Neural progenitor cell (in vitro differentiated cells): ENCODE results near the gene MICU2. TPM values are rescaled to one million over a fixed set of nuclear protein-coding genes. Genes with fewer than 3 reads are reported as not detected.

ENCODE experiments used
- DNase-seq: peaks from one replicate; pipeline ENCODE4 v3.0.0-alpha.2; 2016; ENCODE audit warnings: low spot score
- H2AFZ ChIP-seq: fragments of 200-600 bp; sonication (generic); replicated peaks from 2 replicates; pipeline ENCODE4 v1.6.1; 2016; ENCODE audit warnings: antibody characterized with exemption
- H3F3A ChIP-seq: fragments of 200-600 bp; sonication (generic); 2 replicates; pipeline ENCODE4 v1.6.1; 2016; ENCODE audit warnings: antibody characterized with exemption, low read depth
- H3K27ac ChIP-seq: fragments of 200-600 bp; sonication (generic); 2 replicates; pipeline ENCODE4 v1.5.1; 2016; ENCODE audit warnings: mild to moderate bottlenecking
- H3K27me3 ChIP-seq: fragments of 200-600 bp; sonication (generic); 2 replicates; pipeline ENCODE4 v1.6.1; 2016; ENCODE audit warnings: mild to moderate bottlenecking, moderate library complexity
- H3K36me3 ChIP-seq: fragments of 200-600 bp; sonication (generic); 2 replicates; pipeline ENCODE4 v1.5.1; 2016
- H3K4me1 ChIP-seq: fragments of 200-600 bp; sonication (generic); 2 replicates; pipeline ENCODE4 v1.6.1; 2016; ENCODE audit warnings: mixed run types
- H3K4me2 ChIP-seq: fragments of 200-600 bp; sonication (generic); 2 replicates; pipeline ENCODE4 v1.6.1; 2016
- H3K4me3 ChIP-seq: fragments of 200-600 bp; sonication (generic); 2 replicates; pipeline ENCODE4 v1.5.1; 2016
- H3K79me2 ChIP-seq: fragments of 200-600 bp; sonication (generic); 2 replicates; pipeline ENCODE4 v1.6.1; 2016; ENCODE audit warnings: low read depth
- H3K9ac ChIP-seq: fragments of 200-600 bp; sonication (generic); 2 replicates; pipeline ENCODE4 v1.6.1; 2016
- H3K9me3 ChIP-seq: fragments of 200-600 bp; sonication (generic); 2 replicates; pipeline ENCODE4 v1.5.1; 2016; ENCODE audit warnings: low read depth
- H4K20me1 ChIP-seq: fragments of 200-600 bp; sonication (generic); 2 replicates; pipeline ENCODE4 v1.6.1; 2016; ENCODE audit warnings: low read depth
- H3K27ac Mint-ChIP-seq: 3 replicates; pipeline ENCODE4 v1.8.0; 2021; ENCODE audit warnings: mixed read lengths
- H3K27me3 Mint-ChIP-seq: 2 replicates; pipeline ENCODE4 v1.8.0; 2022; ENCODE audit warnings: low read depth, mild to moderate bottlenecking, inconsistent platforms, moderate library complexity, mixed read lengths; ENCODE audit not compliant: insufficient read depth
- H3K36me3 Mint-ChIP-seq: 3 replicates; pipeline ENCODE4 v1.8.0; 2021; ENCODE audit warnings: mixed read lengths
- H3K4me1 Mint-ChIP-seq: 3 replicates; pipeline ENCODE4 v1.8.0; 2021; ENCODE audit warnings: mixed read lengths
- H3K4me3 Mint-ChIP-seq: 3 replicates; pipeline ENCODE4 v1.8.0; 2021; ENCODE audit warnings: mild to moderate bottlenecking, moderate library complexity, mixed read lengths
- H3K9me3 Mint-ChIP-seq: 3 replicates; pipeline ENCODE4 v1.8.0; 2020; ENCODE audit warnings: mixed read lengths
- EZH2 ChIP-seq: fragments of 200-600 bp; sonication (generic); IDR thresholded peaks from 2 replicates; pipeline ENCODE4 v1.6.1; 2017; ENCODE audit warnings: antibody characterized with exemption, mild to moderate bottlenecking, moderate library complexity
- EZH2phosphoT487 ChIP-seq: fragments of 200-600 bp; sonication (generic); IDR thresholded peaks from 2 replicates; pipeline ENCODE4 v1.6.1; 2017; ENCODE audit warnings: antibody characterized with exemption
- total RNA-seq: library from RNA; depleted of rRNA; stranded (reverse); fragments of >200 nt; gene quantifications from 2 replicates; pipeline ENCODE4 v1.2.3, GENCODE V29; 2015; ENCODE audit warnings: low replicate concordance
- TF ChIP-seq, protein P1 (sequence below): fragments of 200-600 bp; sonication (generic); IDR thresholded peaks from 2 replicates; pipeline ENCODE4 v1.5.1; 2017; ENCODE audit warnings: antibody characterized with exemption, mild to moderate bottlenecking

MICU2 gene
- total RNA-seq, 1 donor from 2014 or later: 112 TPM

DNA sequence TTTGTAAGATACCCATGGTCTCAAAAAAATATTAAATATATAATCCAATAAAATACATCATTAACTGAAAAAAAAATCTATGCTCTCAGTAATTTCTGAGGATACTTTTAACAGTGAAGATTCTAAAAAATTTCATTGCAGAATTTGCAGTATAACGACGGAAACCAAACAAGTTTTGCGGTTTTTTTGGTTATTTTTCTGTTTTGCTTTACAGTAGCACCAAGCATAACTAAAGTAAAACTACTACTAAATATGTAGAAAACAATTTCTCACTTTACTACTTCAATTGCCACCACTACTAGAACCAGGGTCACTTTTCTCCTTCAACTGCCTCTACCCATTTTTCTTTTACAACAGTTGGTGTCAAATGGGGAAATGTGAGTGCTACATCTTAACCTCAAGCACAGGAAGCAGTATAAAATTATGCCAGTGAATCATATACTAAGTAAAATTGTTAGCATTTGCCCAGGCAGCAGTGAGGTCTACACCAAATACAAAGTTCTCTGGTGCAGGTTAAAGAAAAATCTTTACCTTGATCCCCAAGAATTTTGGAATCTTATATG, 24.1 kb downstream of the MICU2 start:
- H3K9me3 ChIP-seq: no peaks in the 10 kb centered on the region
- Mint-ChIP-seq H3K4me1 (no peaks in the 10 kb centered on the region), H3K4me3 (no peak overlapping the region), H3K9me3 (peaks cover 15% of the 10 kb centered on the region), H3K36me3 (peaks cover 10% of the 10 kb centered on the region), H3K27ac (no peak overlapping the region), H3K27me3 (peaks cover 2% of the 10 kb centered on the region)
- no peak overlapping the region for H3K4me2 ChIP-seq
- DNase-seq: no peak
- H2AFZ ChIP-seq: no peak overlapping the region
- TF ChIP-seq EZH2phosphoT487 (no peak), EZH2 (no peak)
- TF ChIP-seq, protein P1, sequence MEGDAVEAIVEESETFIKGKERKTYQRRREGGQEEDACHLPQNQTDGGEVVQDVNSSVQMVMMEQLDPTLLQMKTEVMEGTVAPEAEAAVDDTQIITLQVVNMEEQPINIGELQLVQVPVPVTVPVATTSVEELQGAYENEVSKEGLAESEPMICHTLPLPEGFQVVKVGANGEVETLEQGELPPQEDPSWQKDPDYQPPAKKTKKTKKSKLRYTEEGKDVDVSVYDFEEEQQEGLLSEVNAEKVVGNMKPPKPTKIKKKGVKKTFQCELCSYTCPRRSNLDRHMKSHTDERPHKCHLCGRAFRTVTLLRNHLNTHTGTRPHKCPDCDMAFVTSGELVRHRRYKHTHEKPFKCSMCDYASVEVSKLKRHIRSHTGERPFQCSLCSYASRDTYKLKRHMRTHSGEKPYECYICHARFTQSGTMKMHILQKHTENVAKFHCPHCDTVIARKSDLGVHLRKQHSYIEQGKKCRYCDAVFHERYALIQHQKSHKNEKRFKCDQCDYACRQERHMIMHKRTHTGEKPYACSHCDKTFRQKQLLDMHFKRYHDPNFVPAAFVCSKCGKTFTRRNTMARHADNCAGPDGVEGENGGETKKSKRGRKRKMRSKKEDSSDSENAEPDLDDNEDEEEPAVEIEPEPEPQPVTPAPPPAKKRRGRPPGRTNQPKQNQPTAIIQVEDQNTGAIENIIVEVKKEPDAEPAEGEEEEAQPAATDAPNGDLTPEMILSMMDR: no peak
- peaks cover 2% of the 10 kb centered on the region for H3K36me3 ChIP-seq
- H3K27me3 ChIP-seq: no peaks in the 10 kb centered on the region
- H3K27ac ChIP-seq: no peak overlapping the region
- H3K9ac ChIP-seq: no peak overlapping the region
- H3K79me2 ChIP-seq: peaks cover 77% of the 10 kb centered on the region
- peaks cover 11% of the 10 kb centered on the region for H3F3A ChIP-seq
- H4K20me1 ChIP-seq: no peaks in the 10 kb centered on the region
- H3K4me1 ChIP-seq: peaks cover 10% of the 10 kb centered on the region
- H3K4me3 ChIP-seq: no peak overlapping the region

DNA sequence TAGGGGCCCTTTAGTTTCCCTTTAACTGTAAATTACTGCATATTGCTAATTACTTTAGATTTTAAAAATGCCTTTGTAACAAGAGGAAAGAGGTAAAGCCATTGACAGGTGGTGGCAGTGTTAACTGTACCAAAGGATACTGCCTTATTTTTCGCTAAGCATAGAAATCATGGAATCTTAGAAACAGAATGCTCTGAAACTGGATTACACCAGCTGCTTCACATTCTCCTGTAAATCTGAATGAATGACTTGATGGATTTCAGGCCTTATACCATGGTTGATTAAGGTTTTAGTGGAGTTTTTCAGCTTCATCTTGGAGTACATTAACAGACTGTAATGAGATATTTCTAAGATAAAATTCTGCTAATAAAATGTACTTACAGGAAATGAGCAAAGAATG, 25.2 kb downstream of the MICU2 start:
- Mint-ChIP-seq H3K9me3 (peaks cover 10% of the 10 kb centered on the region), H3K27me3 (peaks cover 2% of the 10 kb centered on the region), H3K4me1 (no peaks in the 10 kb centered on the region), H3K4me3 (no peak overlapping the region), H3K27ac (no peak overlapping the region), H3K36me3 (peaks cover 11% of the 10 kb centered on the region)
- H3K4me3 ChIP-seq: no peak overlapping the region
- no peak overlapping the region for H3K27ac ChIP-seq
- DNase-seq: no peak
- H3K4me1 ChIP-seq: peaks cover 10% of the 10 kb centered on the region
- no peak overlapping the region for H3K9ac ChIP-seq
- no peaks in the 10 kb centered on the region for H3K36me3 ChIP-seq
- no peaks in the 10 kb centered on the region for H4K20me1 ChIP-seq
- no peak overlapping the region for H3K4me2 ChIP-seq
- TF ChIP-seq, protein P1: no peak
- TF ChIP-seq EZH2phosphoT487 (no peak), EZH2 (no peak)
- no peak overlapping the region for H2AFZ ChIP-seq
- no peaks in the 10 kb centered on the region for H3K27me3 ChIP-seq
- peaks cover 70% of the 10 kb centered on the region for H3K79me2 ChIP-seq
- no peaks in the 10 kb centered on the region for H3K9me3 ChIP-seq
- H3F3A ChIP-seq: peaks cover 8% of the 10 kb centered on the region

DNA sequence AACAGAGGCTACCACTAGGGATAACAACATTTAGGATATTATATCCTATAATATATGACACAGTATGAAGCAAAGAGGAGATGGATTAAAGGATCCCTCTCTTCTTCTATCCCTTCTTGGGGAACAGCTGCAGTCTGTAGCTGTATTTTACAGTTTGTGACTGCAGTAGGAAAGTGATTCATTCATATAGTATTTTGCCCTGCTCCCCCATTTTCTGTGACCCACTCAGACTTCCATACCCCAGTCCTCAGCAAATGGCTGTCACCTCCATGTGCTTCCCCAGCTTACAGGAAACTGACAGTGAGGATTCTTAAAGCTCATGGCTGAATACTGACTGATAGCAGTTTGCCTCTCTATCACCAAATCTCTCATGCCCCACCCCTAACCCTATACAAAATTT, 27.5 kb downstream of the MICU2 start:
- Histone ChIP-seq H3K9ac (no peak overlapping the region), H3K4me1 (no peaks in the 10 kb centered on the region), H3K4me2 (no peak overlapping the region), H3K79me2 (peaks cover 56% of the 10 kb centered on the region), H2AFZ (no peak overlapping the region), H3K27ac (no peak overlapping the region), H3F3A (no peaks in the 10 kb centered on the region), H3K9me3 (no peaks in the 10 kb centered on the region), H3K4me3 (no peak overlapping the region), H3K36me3 (no peaks in the 10 kb centered on the region), H3K27me3 (no peaks in the 10 kb centered on the region), H4K20me1 (no peaks in the 10 kb centered on the region)
- Mint-ChIP-seq H3K36me3 (peaks cover 4% of the 10 kb centered on the region), H3K27me3 (peaks cover 2% of the 10 kb centered on the region), H3K4me3 (no peak overlapping the region), H3K9me3 (no peaks in the 10 kb centered on the region), H3K4me1 (no peaks in the 10 kb centered on the region), H3K27ac (no peak overlapping the region)
- TF ChIP-seq, protein P1: no peak
- no peak for TF ChIP-seq EZH2
- no peak for TF ChIP-seq EZH2phosphoT487
- DNase-seq: no peak
